Keratinocyte (primary cell): ENCODE data around the gene GATD1.

Experiments
- EZH2 ChIP-seq: IDR thresholded peaks from one replicate; pipeline ENCODE4 v1.6.1; 2012; ENCODE audit warnings: inconsistent platforms, mild to moderate bottlenecking, low read length, moderate library complexity
- TF ChIP-seq, protein P1 (sequence below), 3 experiments: IDR thresholded peaks in 1 of 3; conservative IDR thresholded peaks in 1 of 3; optimal IDR thresholded peaks in 1 of 3; 2 replicates in 2 of 3; 3 replicates in 1 of 3; pipeline versions ENCODE3 to v1.5.1; 2011; ENCODE audit warnings: low read length in 3 of 3, mild to moderate bottlenecking in 3 of 3, moderate library complexity in 2 of 3, control low read depth in 1 of 3, inconsistent platforms in 1 of 3; ENCODE audit not compliant: insufficient read depth in 2 of 3; ENCODE audit errors: extremely low read depth in 1 of 3

DNA sequence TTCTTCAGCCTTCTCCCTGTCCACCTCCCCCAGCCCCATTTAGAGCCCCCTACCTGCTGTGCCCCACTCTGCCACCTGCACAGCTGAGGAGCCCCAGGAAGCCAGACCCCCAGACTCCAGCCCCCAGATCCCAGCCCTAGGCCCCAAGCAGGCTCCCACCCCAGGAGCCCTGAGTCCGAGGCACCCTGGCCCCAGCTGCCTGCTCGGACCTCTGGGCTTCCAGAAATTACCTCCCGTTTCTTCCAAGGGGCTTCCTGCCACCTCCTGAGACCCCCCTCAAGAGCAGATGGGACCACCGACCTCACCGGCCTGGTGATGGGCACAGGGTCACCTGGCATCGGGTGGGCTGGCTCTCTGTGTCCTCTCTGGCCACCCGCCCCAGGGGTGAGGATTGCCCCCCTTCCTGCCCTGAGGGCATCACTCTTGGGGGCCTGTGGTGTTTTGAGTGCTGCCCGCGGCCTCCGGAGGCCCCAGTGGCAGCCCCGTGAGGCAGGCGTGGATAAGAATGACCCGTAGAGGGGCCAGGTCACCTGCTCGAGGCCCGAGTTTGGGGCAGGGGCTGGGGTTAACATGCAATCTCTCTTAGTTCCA lies 48.3 kb downstream of the GATD1 start:
- TF ChIP-seq, protein P1, sequence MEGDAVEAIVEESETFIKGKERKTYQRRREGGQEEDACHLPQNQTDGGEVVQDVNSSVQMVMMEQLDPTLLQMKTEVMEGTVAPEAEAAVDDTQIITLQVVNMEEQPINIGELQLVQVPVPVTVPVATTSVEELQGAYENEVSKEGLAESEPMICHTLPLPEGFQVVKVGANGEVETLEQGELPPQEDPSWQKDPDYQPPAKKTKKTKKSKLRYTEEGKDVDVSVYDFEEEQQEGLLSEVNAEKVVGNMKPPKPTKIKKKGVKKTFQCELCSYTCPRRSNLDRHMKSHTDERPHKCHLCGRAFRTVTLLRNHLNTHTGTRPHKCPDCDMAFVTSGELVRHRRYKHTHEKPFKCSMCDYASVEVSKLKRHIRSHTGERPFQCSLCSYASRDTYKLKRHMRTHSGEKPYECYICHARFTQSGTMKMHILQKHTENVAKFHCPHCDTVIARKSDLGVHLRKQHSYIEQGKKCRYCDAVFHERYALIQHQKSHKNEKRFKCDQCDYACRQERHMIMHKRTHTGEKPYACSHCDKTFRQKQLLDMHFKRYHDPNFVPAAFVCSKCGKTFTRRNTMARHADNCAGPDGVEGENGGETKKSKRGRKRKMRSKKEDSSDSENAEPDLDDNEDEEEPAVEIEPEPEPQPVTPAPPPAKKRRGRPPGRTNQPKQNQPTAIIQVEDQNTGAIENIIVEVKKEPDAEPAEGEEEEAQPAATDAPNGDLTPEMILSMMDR (optimal IDR thresholded peaks at IDR 0.05 in 1 of 3, IDR thresholded peaks at IDR 0.05 in 1 of 3, conservative IDR thresholded peaks at IDR 0.05 in 1 of 3; ENCODE audit: extremely low read depth in 1 of 3, insufficient read depth in 2 of 3, low read length in 3 of 3), result no peak
- TF ChIP-seq EZH2, result no peak
